ENCODE results near the gene ZNF501.
A peak's percentile ranks its signal among the peaks of the same experiment; 100 is the strongest.

DNA sequence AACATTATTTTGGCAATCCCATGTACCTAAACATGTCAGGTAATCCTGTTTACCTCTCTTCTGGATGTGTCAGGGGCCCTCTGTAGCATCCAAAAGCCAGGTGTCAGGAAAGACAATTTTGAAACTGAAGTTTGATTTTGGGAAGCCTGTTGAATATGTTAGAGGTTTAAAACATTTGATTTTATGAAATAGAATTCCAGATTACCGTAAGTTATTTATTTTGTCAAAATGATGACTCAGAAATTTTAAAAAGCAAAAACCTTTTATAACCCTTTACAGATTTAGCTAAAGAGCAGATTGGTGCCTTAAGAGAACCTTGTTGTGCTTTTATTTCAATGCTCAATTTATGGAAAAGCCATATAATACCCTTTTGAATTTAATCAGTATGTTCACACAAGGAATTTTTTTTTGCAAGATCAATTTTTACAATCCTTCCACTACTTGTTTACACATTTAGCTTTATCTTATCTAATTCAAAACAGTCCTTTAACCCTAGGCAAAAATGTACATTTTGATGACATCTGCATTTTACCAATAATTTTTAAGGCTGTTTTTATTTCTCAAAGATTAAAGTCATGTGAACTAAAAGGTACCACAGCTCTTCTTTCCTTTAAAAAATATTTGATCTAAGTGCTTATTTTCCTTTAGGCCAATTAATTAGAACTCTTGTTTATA is 42.1 kb downstream of the ZNF501 start:
- TF ChIP-seq HIVEP1 (CRISPR knock-in tag; IDR thresholded peaks at IDR 0.05) (no peak), LBX2 (CRISPR knock-in tag; IDR thresholded peaks at IDR 0.05; ENCODE audit: borderline replicate concordance) (no peak), NFE2 (CRISPR knock-in tag; IDR thresholded peaks at IDR 0.05) (no peak), TAF15 (IDR thresholded peaks at IDR 0.05; ENCODE audit: low read depth, low read length, poor library complexity, severe bottlenecking) (no peak), ZBTB33 (CRISPR knock-in tag; IDR thresholded peaks at IDR 0.05) (no peak), EP300 (IDR thresholded peaks at IDR 0.05; ENCODE audit: low read depth in 2 of 2, low read length in 2 of 2) (no peak), EP300 (CRISPR knock-in tag; IDR thresholded peaks at IDR 0.05; ENCODE audit: borderline replicate concordance) (no peak), KDM5A (IDR thresholded peaks at IDR 0.05; ENCODE audit: borderline replicate concordance, low read length) (no peak), MAFK (conservative IDR thresholded peaks at IDR 0.05 in 1 of 2, IDR thresholded peaks at IDR 0.05 in 1 of 2; ENCODE audit: low read length in 2 of 2) (peak; percentile 44 to 69; a peak in 3 of 4 replicates), SOX6 (IDR thresholded peaks at IDR 0.05) (no peak), SOX6 (CRISPR knock-in tag; IDR thresholded peaks at IDR 0.05) (no peak), MYNN (CRISPR knock-in tag; IDR thresholded peaks at IDR 0.05; ENCODE audit: low read depth) (no peak), ZBTB49 (CRISPR knock-in tag; IDR thresholded peaks at IDR 0.05; ENCODE audit: borderline replicate concordance) (no peak), ZSCAN29 (CRISPR knock-in tag; conservative IDR thresholded peaks at IDR 0.05) (no peak)
- TF ChIP-seq, protein P1, sequence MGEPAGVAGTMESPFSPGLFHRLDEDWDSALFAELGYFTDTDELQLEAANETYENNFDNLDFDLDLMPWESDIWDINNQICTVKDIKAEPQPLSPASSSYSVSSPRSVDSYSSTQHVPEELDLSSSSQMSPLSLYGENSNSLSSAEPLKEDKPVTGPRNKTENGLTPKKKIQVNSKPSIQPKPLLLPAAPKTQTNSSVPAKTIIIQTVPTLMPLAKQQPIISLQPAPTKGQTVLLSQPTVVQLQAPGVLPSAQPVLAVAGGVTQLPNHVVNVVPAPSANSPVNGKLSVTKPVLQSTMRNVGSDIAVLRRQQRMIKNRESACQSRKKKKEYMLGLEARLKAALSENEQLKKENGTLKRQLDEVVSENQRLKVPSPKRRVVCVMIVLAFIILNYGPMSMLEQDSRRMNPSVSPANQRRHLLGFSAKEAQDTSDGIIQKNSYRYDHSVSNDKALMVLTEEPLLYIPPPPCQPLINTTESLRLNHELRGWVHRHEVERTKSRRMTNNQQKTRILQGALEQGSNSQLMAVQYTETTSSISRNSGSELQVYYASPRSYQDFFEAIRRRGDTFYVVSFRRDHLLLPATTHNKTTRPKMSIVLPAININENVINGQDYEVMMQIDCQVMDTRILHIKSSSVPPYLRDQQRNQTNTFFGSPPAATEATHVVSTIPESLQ (CRISPR knock-in tag; conservative IDR thresholded peaks at IDR 0.05) = no peak

Data from HepG2 (cell line).